ENCODE data around the gene CLSTN2.

The CLSTN2 gene

DNA sequence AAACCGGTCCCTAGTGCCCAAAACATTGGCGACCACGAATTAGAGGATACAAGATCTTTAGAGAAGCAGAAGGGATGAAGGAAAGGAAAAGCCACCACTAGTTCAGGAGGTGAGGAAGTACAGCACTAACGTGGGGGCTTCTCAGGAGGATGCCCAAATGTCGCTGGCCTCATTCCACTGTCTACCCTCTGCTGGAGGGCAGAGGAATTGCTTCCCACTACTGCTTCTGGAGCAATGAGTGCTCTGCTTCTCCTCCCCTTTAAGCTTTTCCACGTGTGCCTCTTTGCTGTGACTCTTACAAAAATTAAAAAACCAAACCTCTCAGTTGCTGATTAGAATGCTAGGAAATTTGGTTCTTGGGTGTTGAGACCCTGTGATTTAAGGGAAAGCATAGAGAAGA lies 281.3 kb downstream of the CLSTN2 start:
- Mint-ChIP-seq H3K36me3 (no peaks in the 10 kb centered on the region), H3K27me3 (peaks cover 3% of the 10 kb centered on the region), H3K4me1 (no peaks in the 10 kb centered on the region), H3K4me3 (no peak overlapping the region), H3K9me3 (no peaks in the 10 kb centered on the region), H3K27ac (no peak overlapping the region)
- ATAC-seq (ENCODE audit: low read depth) (no peak), DNase-seq (ENCODE audit: low spot score in 2 of 2) (no peak)

- Mint-ChIP-seq H3K27ac (no peak overlapping the region), H3K36me3 (no peaks in the 10 kb centered on the region), H3K4me1 (no peaks in the 10 kb centered on the region), H3K4me3 (no peak overlapping the region), H3K9me3 (no peaks in the 10 kb centered on the region), H3K27me3 (peaks cover 3% of the 10 kb centered on the region)
- DNase-seq (ENCODE audit: low spot score in 2 of 2) (no peak), ATAC-seq (ENCODE audit: low read depth) (no peak)
Observed at GRCh38 chr3:140219291-140219690, 284.3 kb downstream of the CLSTN2 start.

- Mint-ChIP-seq H3K36me3 (no peaks in the 10 kb centered on the region), H3K4me1 (no peaks in the 10 kb centered on the region), H3K4me3 (no peak overlapping the region), H3K27ac (no peak overlapping the region), H3K27me3 (peaks cover 3% of the 10 kb centered on the region), H3K9me3 (no peaks in the 10 kb centered on the region)
- DNase-seq (ENCODE audit: low spot score in 2 of 2) (no peak), ATAC-seq (ENCODE audit: low read depth) (no peak)
Observed at GRCh38 chr3:140219923-140220452, 285.0 kb downstream of the CLSTN2 start.

GRCh38 chr3:140223197-140223596 lies 288.2 kb downstream of the CLSTN2 start:
- no peak for ATAC-seq (ENCODE audit: low read depth)
- Mint-ChIP-seq H3K4me3 (no peak overlapping the region), H3K4me1 (no peaks in the 10 kb centered on the region), H3K27me3 (peaks cover 3% of the 10 kb centered on the region), H3K27ac (no peak overlapping the region), H3K9me3 (no peaks in the 10 kb centered on the region), H3K36me3 (no peaks in the 10 kb centered on the region)
- no peak for DNase-seq (ENCODE audit: low spot score in 2 of 2)

- Mint-ChIP-seq H3K27ac (no peak overlapping the region), H3K4me1 (no peaks in the 10 kb centered on the region), H3K9me3 (peaks cover 2% of the 10 kb centered on the region), H3K36me3 (no peaks in the 10 kb centered on the region), H3K4me3 (no peak overlapping the region), H3K27me3 (peaks cover 3% of the 10 kb centered on the region)
- ATAC-seq (ENCODE audit: low read depth) (no peak), DNase-seq (ENCODE audit: low spot score in 2 of 2) (no peak)
Observed at GRCh38 chr3:140223631-140224030, 288.6 kb downstream of the CLSTN2 start.

- DNase-seq (ENCODE audit: low spot score in 2 of 2) (no peak), ATAC-seq (ENCODE audit: low read depth) (no peak)
- Mint-ChIP-seq H3K27me3 (peaks cover 3% of the 10 kb centered on the region), H3K9me3 (peaks cover 2% of the 10 kb centered on the region), H3K4me3 (no peak overlapping the region), H3K27ac (no peak overlapping the region), H3K4me1 (no peaks in the 10 kb centered on the region), H3K36me3 (no peaks in the 10 kb centered on the region)
Observed at GRCh38 chr3:140224307-140224706, 289.3 kb downstream of the CLSTN2 start.

- no peak overlapping the region for H3K27ac Mint-ChIP-seq
- no peaks in the 10 kb centered on the region for H3K36me3 Mint-ChIP-seq
- DNase-seq (ENCODE audit: low spot score in 2 of 2) (no peak), ATAC-seq (ENCODE audit: low read depth) (no peak)
- H3K9me3 Mint-ChIP-seq, result peaks cover 2% of the 10 kb centered on the region
- no peaks in the 10 kb centered on the region for H3K27me3 Mint-ChIP-seq
- no peak overlapping the region for H3K4me3 Mint-ChIP-seq
- H3K4me1 Mint-ChIP-seq, result no peaks in the 10 kb centered on the region
Observed at GRCh38 chr3:140225996-140226395, 291.0 kb downstream of the CLSTN2 start.

DNA sequence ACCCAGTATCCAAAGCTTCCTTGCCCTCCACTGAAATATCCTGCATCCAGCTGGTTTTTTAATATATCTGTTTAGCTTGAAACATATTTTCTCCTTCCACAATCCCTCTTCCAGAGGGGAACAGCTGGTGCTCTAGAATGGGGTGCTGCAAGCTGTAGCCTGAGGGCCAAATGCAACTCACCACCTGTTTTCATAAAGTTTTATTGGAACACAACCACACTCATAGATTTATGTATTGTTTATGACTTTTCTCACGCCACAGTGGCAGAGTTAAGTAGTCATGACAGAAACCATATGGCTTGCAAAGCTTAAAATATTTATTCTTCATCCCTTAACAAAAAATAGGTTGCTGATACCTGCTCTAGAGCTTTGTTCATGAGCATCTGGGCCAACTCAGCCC lies 298.7 kb downstream of the CLSTN2 start:
- H3K4me3 Mint-ChIP-seq, result no peak overlapping the region

DNA sequence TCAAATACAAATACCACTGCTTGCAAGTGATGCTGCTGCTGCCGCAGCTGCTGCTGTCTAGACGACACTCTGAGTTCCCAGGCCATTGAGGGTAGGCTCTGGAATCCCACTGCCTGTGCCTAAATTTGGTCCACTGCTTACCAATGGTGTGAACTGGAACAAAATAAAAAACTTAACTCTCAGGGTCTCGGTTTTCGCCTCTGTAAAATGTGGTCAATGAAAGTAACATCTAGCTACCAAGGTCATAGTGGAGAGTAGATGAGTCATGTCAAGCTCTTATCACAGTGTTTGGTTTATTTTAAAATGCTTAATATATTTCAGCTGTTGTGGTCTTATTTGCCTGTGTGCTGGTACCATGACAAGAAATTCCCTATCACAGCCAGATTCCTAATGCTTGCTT lies 299.3 kb downstream of the CLSTN2 start:
- H3K27me3 Mint-ChIP-seq, result peaks cover 2% of the 10 kb centered on the region
- no peaks in the 10 kb centered on the region for H3K4me1 Mint-ChIP-seq
- H3K4me3 Mint-ChIP-seq, result no peak overlapping the region
- no peaks in the 10 kb centered on the region for H3K36me3 Mint-ChIP-seq
- peaks cover 4% of the 10 kb centered on the region for H3K9me3 Mint-ChIP-seq
- H3K27ac Mint-ChIP-seq, result no peak overlapping the region
- ATAC-seq (ENCODE audit: low read depth), result no peak
- DNase-seq (ENCODE audit: low spot score in 2 of 2), result no peak

More for the DNA sequence above, 298.7 kb downstream of the CLSTN2 start:
- Mint-ChIP-seq H3K9me3 (peaks cover 4% of the 10 kb centered on the region), H3K4me1 (no peaks in the 10 kb centered on the region), H3K27me3 (peaks cover 2% of the 10 kb centered on the region), H3K27ac (no peak overlapping the region), H3K36me3 (no peaks in the 10 kb centered on the region)
- ATAC-seq (ENCODE audit: low read depth), result no peak
- no peak for DNase-seq (ENCODE audit: low spot score in 2 of 2)

- DNase-seq (ENCODE audit: low spot score in 2 of 2) (no peak), ATAC-seq (ENCODE audit: low read depth) (no peak)
- no peaks in the 10 kb centered on the region for H3K36me3 Mint-ChIP-seq
- H3K9me3 Mint-ChIP-seq, result peaks cover 4% of the 10 kb centered on the region
- no peaks in the 10 kb centered on the region for H3K4me1 Mint-ChIP-seq
- H3K27me3 Mint-ChIP-seq, result peaks cover 4% of the 10 kb centered on the region
- no peak overlapping the region for H3K27ac Mint-ChIP-seq
- no peak overlapping the region for H3K4me3 Mint-ChIP-seq
Observed at GRCh38 chr3:140236836-140237501, 302.0 kb downstream of the CLSTN2 start.

DNA sequence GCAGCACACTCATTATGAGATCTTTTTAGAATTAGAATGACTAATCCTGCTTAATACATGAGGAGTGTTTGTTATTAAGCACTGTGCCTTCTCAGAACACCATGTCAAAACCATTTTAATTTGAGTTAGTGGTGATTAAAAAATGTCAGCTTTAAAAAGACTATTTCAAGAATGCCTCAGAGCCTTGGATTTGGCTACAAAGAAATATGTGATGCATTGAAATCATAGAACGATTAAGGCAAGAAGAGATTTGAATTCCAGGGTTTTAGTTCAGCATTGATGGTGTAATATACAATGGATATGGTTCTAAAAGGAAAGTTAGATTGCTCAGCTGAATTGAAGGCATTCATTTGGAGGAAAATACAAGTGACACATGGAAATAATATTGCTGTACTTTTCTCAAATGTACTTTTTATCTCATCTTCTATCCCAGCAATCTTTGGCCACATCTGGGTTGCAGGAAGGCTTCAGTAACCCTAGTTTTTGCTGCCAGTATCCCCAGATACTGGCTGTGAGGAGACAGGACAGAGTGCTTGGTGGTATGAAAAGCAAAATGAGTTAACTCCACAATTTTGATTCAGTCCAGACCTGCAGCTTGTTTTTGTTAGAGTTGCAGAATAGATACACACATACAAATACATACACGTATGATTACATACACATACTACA lies 303.8 kb downstream of the CLSTN2 start:
- Mint-ChIP-seq H3K4me1 (no peaks in the 10 kb centered on the region), H3K4me3 (no peak overlapping the region), H3K27me3 (peaks cover 4% of the 10 kb centered on the region), H3K27ac (no peak overlapping the region), H3K9me3 (peaks cover 2% of the 10 kb centered on the region), H3K36me3 (no peaks in the 10 kb centered on the region)
- no peak for ATAC-seq (ENCODE audit: low read depth)
- no peak for DNase-seq (ENCODE audit: low spot score in 2 of 2)

- no peak overlapping the region for H3K4me3 Mint-ChIP-seq
- DNase-seq (ENCODE audit: low spot score in 2 of 2) (no peak), ATAC-seq (ENCODE audit: low read depth) (no peak)
- H3K27me3 Mint-ChIP-seq, result peaks cover 2% of the 10 kb centered on the region
- H3K27ac Mint-ChIP-seq, result no peak overlapping the region
- H3K4me1 Mint-ChIP-seq, result no peaks in the 10 kb centered on the region
- H3K9me3 Mint-ChIP-seq, result no peaks in the 10 kb centered on the region
- no peaks in the 10 kb centered on the region for H3K36me3 Mint-ChIP-seq
Observed at GRCh38 chr3:140242818-140243276, 307.9 kb downstream of the CLSTN2 start.

DNA sequence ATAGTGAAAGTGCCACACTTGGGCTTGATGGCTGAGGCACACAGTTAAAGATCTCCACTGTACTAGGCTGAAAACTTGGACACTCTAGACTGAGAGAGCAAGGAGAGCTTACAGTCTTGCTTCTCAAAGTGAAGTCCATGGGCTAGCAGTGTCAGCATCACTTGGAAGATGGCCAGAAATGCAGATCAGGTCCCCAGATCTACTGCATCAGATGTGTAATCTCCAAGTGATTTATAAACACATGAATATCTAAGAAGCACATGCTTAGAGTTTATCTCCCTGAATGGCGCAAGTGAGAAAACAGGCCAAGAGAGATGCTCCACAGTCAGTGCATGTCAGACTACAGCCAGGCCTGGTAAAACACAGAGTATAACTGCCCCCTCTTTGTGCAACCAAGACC lies 308.6 kb downstream of the CLSTN2 start:
- Mint-ChIP-seq H3K27me3 (peaks cover 2% of the 10 kb centered on the region), H3K9me3 (no peaks in the 10 kb centered on the region), H3K4me3 (no peak overlapping the region), H3K4me1 (no peaks in the 10 kb centered on the region), H3K36me3 (no peaks in the 10 kb centered on the region), H3K27ac (no peak overlapping the region)
- ATAC-seq (ENCODE audit: low read depth) (no peak), DNase-seq (ENCODE audit: low spot score in 2 of 2) (no peak)

DNA sequence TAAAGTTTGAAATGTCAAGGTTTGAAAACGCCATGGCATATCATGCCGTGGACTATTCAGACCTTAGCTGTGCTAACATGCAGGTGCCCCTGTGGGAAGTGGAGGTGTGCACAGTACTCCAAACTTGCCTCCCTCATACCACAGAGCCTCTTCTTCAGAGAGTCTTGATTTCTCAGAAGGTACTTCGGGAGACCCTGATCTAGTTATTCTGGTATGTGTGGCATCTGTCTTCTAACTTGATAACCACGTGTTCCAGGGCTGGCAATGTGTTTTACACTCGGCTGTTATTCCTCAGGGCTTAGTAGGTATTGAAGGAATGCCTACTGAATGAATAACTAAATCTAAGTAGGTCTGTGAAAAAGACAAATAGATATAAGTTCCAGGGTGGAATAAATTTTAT lies 309.9 kb downstream of the CLSTN2 start:
- DNase-seq (ENCODE audit: low spot score in 2 of 2) (no peak), ATAC-seq (ENCODE audit: low read depth) (no peak)
- Mint-ChIP-seq H3K4me3 (no peak overlapping the region), H3K9me3 (no peaks in the 10 kb centered on the region), H3K36me3 (no peaks in the 10 kb centered on the region), H3K27me3 (peaks cover 2% of the 10 kb centered on the region), H3K4me1 (no peaks in the 10 kb centered on the region), H3K27ac (no peak overlapping the region)

- ATAC-seq (ENCODE audit: low read depth), result no peak
- Mint-ChIP-seq H3K9me3 (no peaks in the 10 kb centered on the region), H3K36me3 (no peaks in the 10 kb centered on the region), H3K27me3 (peaks cover 2% of the 10 kb centered on the region), H3K27ac (no peak overlapping the region), H3K4me3 (no peak overlapping the region), H3K4me1 (no peaks in the 10 kb centered on the region)
- DNase-seq (ENCODE audit: low spot score in 2 of 2), result no peak
Observed at GRCh38 chr3:140246578-140246977, 311.6 kb downstream of the CLSTN2 start.
